22Rv1 (cell line): ENCODE results near the gene UHRF1.

Source experiments
- H3K27ac ChIP-seq: fragments of 450-650 bp; 2 replicates; pipeline ENCODE4 v1.5.1; 2017
- ZFX ChIP-seq: fragments of 450-650 bp; IDR thresholded peaks from 2 replicates; pipeline ENCODE4 v1.6.1; 2017; ENCODE audit warnings: antibody characterized with exemption, borderline replicate concordance
- TF ChIP-seq, protein P1 (sequence below): fragments of 450-650 bp; IDR thresholded peaks from 2 replicates; pipeline ENCODE4 v1.5.1; 2017; ENCODE audit warnings: mild to moderate bottlenecking

The UHRF1 gene

DNA sequence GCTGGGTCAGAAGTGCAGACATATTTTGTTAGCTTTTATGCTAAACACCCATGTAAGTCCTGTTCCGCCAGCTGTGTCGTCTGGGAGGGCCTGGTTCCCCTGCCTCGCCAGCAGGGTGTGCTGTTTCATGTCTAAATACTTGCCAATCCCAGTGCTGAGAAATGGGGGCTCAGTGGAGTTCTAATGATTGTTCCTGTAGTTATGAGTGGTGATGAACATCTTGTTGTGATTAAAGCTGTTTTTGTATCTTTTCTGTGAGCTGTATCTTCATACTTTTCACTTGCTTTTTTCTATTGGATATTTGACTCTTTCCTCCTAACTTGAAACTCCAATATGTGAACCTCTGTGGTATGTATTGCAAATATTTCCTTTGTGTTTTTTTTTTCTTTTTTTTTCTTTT lies 92.3 kb downstream of the UHRF1 start:
- TF ChIP-seq ZFX, result no peak
- TF ChIP-seq, protein P1, sequence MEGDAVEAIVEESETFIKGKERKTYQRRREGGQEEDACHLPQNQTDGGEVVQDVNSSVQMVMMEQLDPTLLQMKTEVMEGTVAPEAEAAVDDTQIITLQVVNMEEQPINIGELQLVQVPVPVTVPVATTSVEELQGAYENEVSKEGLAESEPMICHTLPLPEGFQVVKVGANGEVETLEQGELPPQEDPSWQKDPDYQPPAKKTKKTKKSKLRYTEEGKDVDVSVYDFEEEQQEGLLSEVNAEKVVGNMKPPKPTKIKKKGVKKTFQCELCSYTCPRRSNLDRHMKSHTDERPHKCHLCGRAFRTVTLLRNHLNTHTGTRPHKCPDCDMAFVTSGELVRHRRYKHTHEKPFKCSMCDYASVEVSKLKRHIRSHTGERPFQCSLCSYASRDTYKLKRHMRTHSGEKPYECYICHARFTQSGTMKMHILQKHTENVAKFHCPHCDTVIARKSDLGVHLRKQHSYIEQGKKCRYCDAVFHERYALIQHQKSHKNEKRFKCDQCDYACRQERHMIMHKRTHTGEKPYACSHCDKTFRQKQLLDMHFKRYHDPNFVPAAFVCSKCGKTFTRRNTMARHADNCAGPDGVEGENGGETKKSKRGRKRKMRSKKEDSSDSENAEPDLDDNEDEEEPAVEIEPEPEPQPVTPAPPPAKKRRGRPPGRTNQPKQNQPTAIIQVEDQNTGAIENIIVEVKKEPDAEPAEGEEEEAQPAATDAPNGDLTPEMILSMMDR, result peak; percentile 91
- peak overlapping the region; percentile 55 for H3K27ac ChIP-seq

DNA sequence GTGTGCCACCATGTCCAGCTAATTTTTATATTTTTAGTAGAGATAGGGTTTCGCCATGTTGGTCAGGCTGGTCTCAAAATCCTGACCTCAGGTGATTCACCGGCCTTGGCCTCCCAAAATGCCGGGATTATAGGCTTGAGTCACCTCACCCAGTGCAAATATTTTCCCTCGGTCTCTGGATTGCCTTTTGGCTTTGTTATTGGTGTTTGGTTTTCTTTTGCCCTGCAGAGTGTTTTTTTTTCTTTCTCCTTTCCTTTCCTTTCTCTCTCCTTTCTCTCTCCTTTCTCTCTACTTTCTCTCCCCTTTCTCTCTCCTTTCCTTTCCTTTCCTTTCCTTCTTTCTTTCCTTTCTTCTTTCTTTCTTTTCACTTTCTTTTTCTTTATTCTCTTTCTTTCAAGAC lies 92.8 kb downstream of the UHRF1 start:
- H3K27ac ChIP-seq, result peak overlapping the region; percentile 55
- no peak for TF ChIP-seq ZFX
- TF ChIP-seq, protein P1, result no peak

- H3K27ac ChIP-seq, result no peak overlapping the region
- TF ChIP-seq, protein P1, result no peak
- no peak for TF ChIP-seq ZFX
Observed at GRCh38 chr19:5003781-5004180, 94.5 kb downstream of the UHRF1 start.

GRCh38 chr19:5005096-5005495 lies 95.8 kb downstream of the UHRF1 start:
- TF ChIP-seq, protein P1, result no peak
- TF ChIP-seq ZFX, result no peak

GRCh38 chr19:5006201-5006600 lies 96.9 kb downstream of the UHRF1 start:
- TF ChIP-seq, protein P1, result no peak
- TF ChIP-seq ZFX, result no peak
- no peak overlapping the region for H3K27ac ChIP-seq

More at GRCh38 chr19:5005096-5005495, 95.8 kb downstream of the UHRF1 start:
- no peak overlapping the region for H3K27ac ChIP-seq

- TF ChIP-seq, protein P1, result no peak
- TF ChIP-seq ZFX, result no peak
- peak overlapping the region; percentile 46 for H3K27ac ChIP-seq
Observed at GRCh38 chr19:5006821-5007220, 97.5 kb downstream of the UHRF1 start.
